SU-DHL-6 (cell line): Measurements from ENCODE around the gene S100P.

Source experiments
- H2AFZ ChIP-seq: fragments of 200-600 bp; sonication (generic); 2 replicates; pipeline ENCODE4 v1.6.1; 2014; ENCODE audit warnings: low read depth, mild to moderate bottlenecking, moderate library complexity, mixed read lengths, antibody characterized with exemption, low read length; ENCODE audit not compliant: severe bottlenecking
- H3F3A ChIP-seq: fragments of 200-600 bp; shearing (Covaris generic); 2 replicates; pipeline ENCODE4 v1.6.0; 2016; ENCODE audit warnings: antibody characterized with exemption, mild to moderate bottlenecking; ENCODE audit not compliant: insufficient read depth
- H3K27ac ChIP-seq: fragments of 200-600 bp; sonication (generic); 2 replicates; pipeline ENCODE4 v1.5.1; 2016; ENCODE audit warnings: low read depth, mild to moderate bottlenecking, low read length, moderate library complexity, mixed read lengths
- H3K27me3 ChIP-seq: fragments of 200-600 bp; sonication (generic), shearing (Covaris generic); 2 replicates; pipeline ENCODE4 v1.6.0; 2014; ENCODE audit warnings: mild to moderate bottlenecking, low read length
- H3K36me3 ChIP-seq: fragments of 200-600 bp; sonication (generic); 2 replicates; pipeline ENCODE4 v1.6.1; 2014; ENCODE audit warnings: mild to moderate bottlenecking, low read length, mixed read lengths
- H3K4me2 ChIP-seq: fragments of 300-600, 200-600 bp; shearing (Covaris generic), sonication (generic); 2 replicates; pipeline ENCODE4 v1.6.0; 2014; ENCODE audit warnings: low read length, low read depth, mild to moderate bottlenecking; ENCODE audit not compliant: poor library complexity, severe bottlenecking
- H3K4me3 ChIP-seq: fragments of 200-600 bp; sonication (generic); 2 replicates; pipeline ENCODE4 v1.5.1; 2014; ENCODE audit warnings: antibody characterized with exemption, low read length, mild to moderate bottlenecking, mixed read lengths; ENCODE audit not compliant: insufficient read depth, poor library complexity, severe bottlenecking
- H3K79me2 ChIP-seq: fragments of 200-600 bp; sonication (generic); 2 replicates; pipeline ENCODE4 v1.6.1; 2014; ENCODE audit warnings: mild to moderate bottlenecking, low read length, moderate library complexity; ENCODE audit not compliant: insufficient read depth
- H3K9ac ChIP-seq: fragments of 200-600 bp; sonication (generic); 2 replicates; pipeline ENCODE4 v1.7.0; 2014; ENCODE audit warnings: mild to moderate bottlenecking, low read length
- H3K9me2 ChIP-seq: fragments of 200-600 bp; sonication (generic); replicated peaks from 2 replicates; pipeline ENCODE4 v1.6.1; 2014; ENCODE audit warnings: low read length; ENCODE audit not compliant: insufficient read depth
- H3K9me3 ChIP-seq: fragments of 200-600 bp; sonication (generic); 2 replicates; pipeline ENCODE4 v1.6.1; 2014; ENCODE audit warnings: low read length, mixed read lengths; ENCODE audit not compliant: insufficient read depth
- H4K20me1 ChIP-seq: fragments of 200-600 bp; sonication (generic); 2 replicates; pipeline ENCODE4 v1.6.1; 2014; ENCODE audit warnings: low read depth, mild to moderate bottlenecking, antibody characterized with exemption, low read length, moderate library complexity, mixed read lengths
- CTCF ChIP-seq: fragments of 200-600 bp; sonication (generic); IDR thresholded peaks from one replicate; pipeline ENCODE4 v1.5.1; 2017; ENCODE audit warnings: antibody characterized with exemption, mild to moderate bottlenecking, low read length, moderate library complexity; ENCODE audit not compliant: insufficient read depth, poor library complexity, severe bottlenecking
- EZH2phosphoT487 ChIP-seq: fragments of 200-600 bp; sonication (generic), shearing (Covaris generic); conservative IDR thresholded peaks from 2 replicates; pipeline ENCODE4 v1.6.1; 2018; ENCODE audit warnings: mild to moderate bottlenecking, antibody characterized with exemption, low read length, moderate library complexity, mixed read lengths

Gene S100P

DNA sequence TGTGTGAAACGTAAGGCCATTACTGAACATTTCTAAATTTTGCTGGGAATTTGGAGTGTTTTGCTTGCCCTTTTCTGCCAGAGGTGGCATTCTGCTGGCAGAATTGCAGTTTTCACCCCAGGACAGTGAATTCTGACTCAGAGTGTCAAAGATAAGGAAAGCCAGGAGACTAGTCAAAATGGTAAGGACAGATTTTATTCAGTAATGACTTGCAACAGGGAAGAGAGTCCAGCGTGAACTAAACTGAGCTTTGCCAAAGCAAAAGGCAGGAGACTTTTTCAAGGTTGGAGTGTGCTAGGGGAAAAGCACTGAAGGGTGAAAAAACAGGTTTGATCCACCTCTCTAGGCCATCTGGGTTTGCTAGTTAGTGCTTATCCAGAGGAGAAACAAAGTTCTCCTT is 33.8 kb upstream of the S100P start:
- no peak overlapping the region for H3K9ac ChIP-seq
- no peaks in the 10 kb centered on the region for H3K27me3 ChIP-seq
- H3K4me3 ChIP-seq, result no peak overlapping the region
- no peak overlapping the region for H2AFZ ChIP-seq
- no peak overlapping the region for H3K4me2 ChIP-seq
- no peaks in the 10 kb centered on the region for H3K79me2 ChIP-seq
- no peaks in the 10 kb centered on the region for H3K9me2 ChIP-seq
- TF ChIP-seq CTCF, result no peak
- no peak for TF ChIP-seq EZH2phosphoT487
- no peaks in the 10 kb centered on the region for H3F3A ChIP-seq
- H4K20me1 ChIP-seq, result no peaks in the 10 kb centered on the region
- H3K27ac ChIP-seq, result no peak overlapping the region
- H3K9me3 ChIP-seq, result no peaks in the 10 kb centered on the region
- H3K36me3 ChIP-seq, result no peaks in the 10 kb centered on the region

- no peaks in the 10 kb centered on the region for H3K9me3 ChIP-seq
- H3K9ac ChIP-seq, result no peak overlapping the region
- H3K9me2 ChIP-seq, result no peaks in the 10 kb centered on the region
- H3K27me3 ChIP-seq, result no peaks in the 10 kb centered on the region
- no peak overlapping the region for H2AFZ ChIP-seq
- no peaks in the 10 kb centered on the region for H3K36me3 ChIP-seq
- H3K79me2 ChIP-seq, result no peaks in the 10 kb centered on the region
- no peak overlapping the region for H3K4me2 ChIP-seq
- H3K27ac ChIP-seq, result no peak overlapping the region
- H3F3A ChIP-seq, result no peaks in the 10 kb centered on the region
- no peaks in the 10 kb centered on the region for H4K20me1 ChIP-seq
- TF ChIP-seq EZH2phosphoT487 (no peak), CTCF (no peak)
- no peak overlapping the region for H3K4me3 ChIP-seq
Measured at GRCh38 chr4:6660430-6660829, 33.2 kb upstream of the S100P start.

DNA sequence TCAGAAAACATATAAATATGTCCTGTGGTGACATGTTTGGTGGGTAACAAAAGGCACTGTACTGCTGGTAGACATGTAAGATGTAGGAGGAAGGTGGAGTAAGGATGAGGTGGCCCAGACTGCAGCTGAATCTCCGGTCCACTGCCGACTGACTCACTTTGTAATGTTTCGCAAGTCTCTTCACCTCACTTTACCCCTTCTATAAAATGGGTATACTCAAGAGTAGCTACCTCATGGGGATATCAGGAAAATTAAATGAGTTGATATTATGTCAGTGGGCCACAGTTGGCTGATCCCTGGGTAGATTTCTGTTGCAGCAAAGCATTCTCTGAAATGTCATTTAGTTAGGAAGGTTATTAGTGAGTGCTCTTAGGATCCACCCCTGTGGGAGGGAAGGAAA is 31.1 kb upstream of the S100P start:
- H3K36me3 ChIP-seq, result no peaks in the 10 kb centered on the region
- no peaks in the 10 kb centered on the region for H3K27me3 ChIP-seq
- H3K9ac ChIP-seq, result no peak overlapping the region
- no peaks in the 10 kb centered on the region for H3F3A ChIP-seq
- no peaks in the 10 kb centered on the region for H3K9me2 ChIP-seq
- TF ChIP-seq CTCF (no peak), EZH2phosphoT487 (no peak)
- H3K4me2 ChIP-seq, result no peak overlapping the region
- H3K27ac ChIP-seq, result no peak overlapping the region
- no peaks in the 10 kb centered on the region for H4K20me1 ChIP-seq
- no peaks in the 10 kb centered on the region for H3K9me3 ChIP-seq
- no peak overlapping the region for H3K4me3 ChIP-seq
- H3K79me2 ChIP-seq, result no peaks in the 10 kb centered on the region
- no peak overlapping the region for H2AFZ ChIP-seq
